GM12878 (cell line): ENCODE data around the gene ZNF407.

ENCODE experiments used
- CHD4 ChIP-seq: fragments of 200-600 bp; sonication (generic); IDR thresholded peaks from 2 replicates; pipeline ENCODE4 v1.6.1; 2016; ENCODE audit warnings: mild to moderate bottlenecking
- CTCF ChIP-seq, 3 experiments: IDR thresholded peaks in 2 of 3; conservative IDR thresholded peaks in 1 of 3; 2 replicates each; pipeline ENCODE4 v1.5.1; 2011; ENCODE audit warnings: low read depth in 3 of 3, low read length in 3 of 3, mild to moderate bottlenecking in 3 of 3, control low read depth in 2 of 3, moderate library complexity in 2 of 3, inconsistent platforms in 1 of 3, mixed read lengths in 1 of 3; ENCODE audit not compliant: control insufficient read depth in 2 of 3, insufficient read depth in 1 of 3; ENCODE audit errors: extremely low read depth in 1 of 3
- ETV6 ChIP-seq, 2 experiments: fragments of 450-650 bp in 1 of 2; IDR thresholded peaks in 1 of 2; conservative IDR thresholded peaks in 1 of 2; 2 replicates each; pipeline ENCODE4 v1.6.1; 2014; ENCODE audit warnings: antibody characterized with exemption in 1 of 2, borderline replicate concordance in 1 of 2, low read depth in 1 of 2, mild to moderate bottlenecking in 1 of 2, moderate library complexity in 1 of 2
- FOXM1 ChIP-seq: IDR thresholded peaks from 2 replicates; pipeline ENCODE4 v1.6.1; 2012; ENCODE audit warnings: low read depth, mild to moderate bottlenecking, inconsistent platforms, low read length, moderate library complexity
- JUND ChIP-seq: IDR thresholded peaks from 2 replicates; pipeline ENCODE4 v1.6.1; 2012; ENCODE audit warnings: low read depth, mild to moderate bottlenecking, low read length, improper control_type of control experiment, moderate library complexity
- MXI1 ChIP-seq: fragments of 150-350 bp; IDR thresholded peaks from 2 replicates; pipeline ENCODE4 v1.6.1; 2011; ENCODE audit warnings: low read depth, mild to moderate bottlenecking, inconsistent platforms, low read length, improper control_type of control experiment
- MYC ChIP-seq: IDR thresholded peaks from 2 replicates; pipeline ENCODE4 v1.6.1; 2011; ENCODE audit warnings: mild to moderate bottlenecking, low read length, moderate library complexity, inconsistent platforms; ENCODE audit not compliant: insufficient read depth, insufficient replicate concordance, insufficient read length, severe bottlenecking
- RAD21 ChIP-seq: IDR thresholded peaks from 2 replicates; pipeline ENCODE4 v1.6.1; 2011; ENCODE audit warnings: mild to moderate bottlenecking, low read depth, low read length, moderate library complexity; ENCODE audit not compliant: insufficient read depth

DNA sequence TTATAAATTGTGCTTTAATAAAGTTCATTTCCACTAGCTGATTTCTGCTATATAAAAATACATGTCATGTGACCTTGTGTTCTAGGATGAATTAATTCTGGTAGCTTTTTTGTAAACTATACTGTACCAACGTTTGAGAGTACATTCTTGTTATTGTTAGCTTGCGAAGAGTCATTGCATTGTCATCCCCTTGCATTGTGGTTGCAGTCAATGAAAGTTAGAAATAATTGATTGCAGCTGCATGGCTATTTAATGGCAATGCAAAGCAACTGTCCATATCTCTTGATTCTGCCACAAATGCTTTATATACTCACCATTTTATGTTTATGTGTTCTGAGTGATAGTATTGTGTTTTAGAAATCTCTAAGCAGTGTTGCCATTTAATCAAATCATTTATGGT lies 91.6 kb downstream of the ZNF407 start:
- TF ChIP-seq ETV6 (conservative IDR thresholded peaks at IDR 0.05 in 1 of 2, IDR thresholded peaks at IDR 0.05 in 1 of 2; ENCODE audit: borderline replicate concordance in 1 of 2, low read depth in 1 of 2) (no peak), CTCF (IDR thresholded peaks at IDR 0.05 in 2 of 3, conservative IDR thresholded peaks at IDR 0.05 in 1 of 3; ENCODE audit: control insufficient read depth in 2 of 3, extremely low read depth in 1 of 3, insufficient read depth in 1 of 3, low read depth in 3 of 3, low read length in 3 of 3) (no peak), FOXM1 (no peak), MXI1 (no peak), JUND (no peak), CHD4 (no peak), RAD21 (no peak), MYC (no peak)
